ENCODE results near the gene TNNI3. TPM values are rescaled to one million over a fixed set of nuclear protein-coding genes. Genes with fewer than 3 reads are reported as not detected.

The TNNI3 gene
- total and polyA plus RNA-seq, 2 donors (not counting 3 experiments of a cell fraction or from before 2014, with no cell fraction given) = not detected

GRCh38 chr19:55174425-55175116 lies 17.0 kb upstream of the TNNI3 start:
- FAIRE-seq (no peak), DNase-seq (ENCODE audit: low read depth, low spot score) (no peak)
- Histone ChIP-seq H2AFZ (ENCODE audit: low read depth, low read length) (no peak overlapping the region), H3K4me3 (replicated peaks in 1 of 3; ENCODE audit: insufficient read depth in 1 of 3, low read depth in 1 of 3, low read length in 3 of 3) (no peak overlapping the region), H3K9me3 (replicated peaks; ENCODE audit: control insufficient read depth, insufficient read depth, low read length) (no peaks in the 10 kb centered on the region), H3K9me1 (replicated peaks; ENCODE audit: control insufficient read depth, extremely low read depth, insufficient read depth, low read length) (no peaks in the 10 kb centered on the region), H3K79me2 (ENCODE audit: control insufficient read depth, insufficient read depth, low read length) (no peaks in the 10 kb centered on the region), H3K4me2 (ENCODE audit: insufficient read depth, low read length) (no peak overlapping the region), H3K27me3 (ENCODE audit: control insufficient read depth in 2 of 2, insufficient read depth in 2 of 2, low read length in 2 of 2) (peaks cover 26 to 35% of the 10 kb centered on the region in 2 experiments), H3K9ac (replicated peaks; ENCODE audit: extremely low read depth, insufficient read depth, low read length) (no peak overlapping the region), H4K20me1 (replicated peaks; ENCODE audit: control insufficient read depth, extremely low read depth, insufficient read depth, low read length) (no peaks in the 10 kb centered on the region), H3K36me3 (ENCODE audit: control insufficient read depth in 2 of 2, extremely low read depth in 1 of 2, insufficient read depth in 2 of 2, low read length in 2 of 2) (no peaks in the 10 kb centered on the region), H3K27ac (ENCODE audit: insufficient read depth, low read depth, low read length) (no peak overlapping the region), H3K4me1 (ENCODE audit: control insufficient read depth, extremely low read depth, insufficient read depth, low read length) (no peaks in the 10 kb centered on the region)
- POLR2A ChIA-PET = no interaction called here
- no peak for TF ChIP-seq EZH2 (IDR thresholded peaks at IDR 0.05; ENCODE audit: borderline replicate concordance, low read depth, low read length, severe bottlenecking)
- TF ChIP-seq POLR2A (IDR thresholded peaks at IDR 0.05; ENCODE audit: low read depth, low read length) = no peak
- no peak for TF ChIP-seq MYC (IDR thresholded peaks at IDR 0.05; ENCODE audit: low read depth, low read length)
- TF ChIP-seq POLR2AphosphoS5 (IDR thresholded peaks at IDR 0.05; ENCODE audit: insufficient read depth, low read depth, low read length) = no peak
- no peak for TF ChIP-seq CTCF (IDR thresholded peaks at IDR 0.05; ENCODE audit: extremely low read depth in 1 of 2, insufficient read depth in 1 of 2, low read depth in 1 of 2, low read length in 2 of 2)
- no peak for TF ChIP-seq FOS (IDR thresholded peaks at IDR 0.05; ENCODE audit: borderline replicate concordance, insufficient read depth, low read length)
- TF ChIP-seq MAX (IDR thresholded peaks at IDR 0.05; ENCODE audit: insufficient read depth, insufficient read length) = no peak
- no peak for TF ChIP-seq JUN (IDR thresholded peaks at IDR 0.05; ENCODE audit: borderline replicate concordance, insufficient read depth, insufficient read length, low read depth)
- TF ChIP-seq GATA2 (IDR thresholded peaks at IDR 0.05; ENCODE audit: insufficient read depth, insufficient read length, low read depth, low read length) = no peak
- dilution Hi-C loops (cut with MboI; ENCODE audit: extremely low pct_ligation_motif_present, low sequenced_read_pairs) (no loop called here), intact Hi-C loops (cut with micrococcal nuclease) (no loop called here)
- BruUV-seq (replicated peaks) = no TSS peak
- CTCF ChIA-PET = interaction anchor here (1.7 kb wide), 1 partner anchor 14 kb away, joined by 6 read pairs; no protein-coding TSS in a partner anchor
